GM18502 (cell line): ENCODE data around the gene CTNNBIP1.
"Not testable (repeated sequence)": the region's sequence is repeated elsewhere in the genome, so short reads cannot be mapped to it uniquely, and the experiment has no call there.

Source experiments
- ATAC-seq: cut with Tn5 transposase; IDR thresholded peaks from one replicate; pipeline ENCODE4 v1.9.1; 2021; ENCODE audit warnings: mild to moderate bottlenecking; ENCODE audit not compliant: unreplicated experiment, poor library complexity

The CTNNBIP1 gene, protein sequence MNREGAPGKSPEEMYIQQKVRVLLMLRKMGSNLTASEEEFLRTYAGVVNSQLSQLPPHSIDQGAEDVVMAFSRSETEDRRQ

DNA sequence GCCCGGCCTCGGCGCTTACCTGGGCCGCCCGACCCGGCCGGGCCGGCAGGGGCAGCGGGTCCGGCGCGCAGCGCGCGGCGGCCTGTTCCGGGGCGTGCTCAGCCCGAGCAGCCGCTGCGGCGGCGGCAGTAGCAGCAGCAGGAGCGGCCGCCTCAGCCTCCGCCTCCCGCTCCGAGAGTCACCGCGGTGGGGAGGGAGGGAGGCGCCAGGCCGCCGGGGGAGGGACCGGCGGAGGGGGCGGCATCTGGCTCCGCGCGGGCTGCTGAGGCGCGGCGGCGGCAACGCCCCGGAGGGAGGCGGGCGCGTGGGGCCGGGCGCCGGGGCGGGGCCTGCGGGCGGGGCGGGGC is at the start of gene CTNNBIP1:
TSS of gene CTNNBIP1 (minus strand) at position 194 of the 347 bp plus-strand sequence. CDS start 38,205 bp downstream, outside the sequence.
- ATAC-seq, result peak; percentile 79

DNA sequence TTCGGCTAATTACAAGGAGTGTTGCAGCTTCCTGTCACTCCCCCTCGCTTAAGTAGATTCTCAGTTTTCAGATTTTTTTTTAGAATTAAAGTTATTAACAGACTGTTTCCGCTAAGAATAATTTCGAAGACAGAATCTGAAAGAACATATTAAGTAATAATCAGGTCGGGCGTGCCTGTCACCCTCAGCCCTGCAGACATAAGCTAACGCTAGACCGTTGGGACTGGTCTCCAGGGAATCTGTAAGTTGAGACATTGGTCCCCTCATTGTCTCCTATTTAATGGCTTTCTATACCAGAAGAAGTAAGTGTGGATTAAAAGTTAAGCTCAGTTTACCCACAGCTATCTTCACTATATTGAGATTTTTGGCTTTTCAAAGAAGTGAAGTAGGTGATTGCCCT is 47.7 kb upstream of the CTNNBIP1 start:
- no peak for ATAC-seq

GRCh38 chr1:9946315-9946714 is 36.2 kb upstream of the CTNNBIP1 start:
- no peak for ATAC-seq

GRCh38 chr1:9942939-9943788 is 33.1 kb upstream of the CTNNBIP1 start, which contains the start of the genes LZIC and NMNAT1:
Gene LZIC (minus strand): TSS chr1:9943391. CDS start chr1:9936619, 6,772 bp downstream.
Gene NMNAT1 (plus strand): TSS chr1:9943475. CDS start chr1:9972074, 28,599 bp downstream.
- ATAC-seq, result peak; percentile 97

DNA sequence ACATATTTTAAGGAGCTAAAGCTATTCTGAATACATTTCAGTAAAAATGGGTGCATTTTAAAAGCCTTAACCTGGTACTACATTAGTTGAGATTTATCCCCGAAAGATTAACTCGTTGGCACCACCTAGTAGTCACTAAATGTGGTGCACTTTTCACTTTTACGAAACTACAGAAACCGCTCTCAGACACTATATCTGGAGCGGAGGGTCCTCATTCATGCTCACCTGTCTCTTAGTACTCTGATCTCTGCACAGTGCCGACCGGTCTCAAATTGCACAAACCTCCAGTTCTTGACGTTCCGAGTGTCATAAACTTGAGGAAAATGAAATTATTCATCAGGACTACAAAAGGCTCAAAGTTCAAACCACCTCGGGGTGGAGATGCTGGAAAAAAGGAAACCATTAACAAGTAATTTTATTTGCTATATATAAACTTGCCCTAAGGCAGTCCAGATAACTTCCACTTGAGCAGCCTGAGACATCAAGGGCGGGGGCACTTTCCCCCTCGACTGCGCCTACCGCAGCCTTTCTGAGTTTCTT is 32.4 kb upstream of the CTNNBIP1 start:
- peak; percentile 29 for ATAC-seq

DNA sequence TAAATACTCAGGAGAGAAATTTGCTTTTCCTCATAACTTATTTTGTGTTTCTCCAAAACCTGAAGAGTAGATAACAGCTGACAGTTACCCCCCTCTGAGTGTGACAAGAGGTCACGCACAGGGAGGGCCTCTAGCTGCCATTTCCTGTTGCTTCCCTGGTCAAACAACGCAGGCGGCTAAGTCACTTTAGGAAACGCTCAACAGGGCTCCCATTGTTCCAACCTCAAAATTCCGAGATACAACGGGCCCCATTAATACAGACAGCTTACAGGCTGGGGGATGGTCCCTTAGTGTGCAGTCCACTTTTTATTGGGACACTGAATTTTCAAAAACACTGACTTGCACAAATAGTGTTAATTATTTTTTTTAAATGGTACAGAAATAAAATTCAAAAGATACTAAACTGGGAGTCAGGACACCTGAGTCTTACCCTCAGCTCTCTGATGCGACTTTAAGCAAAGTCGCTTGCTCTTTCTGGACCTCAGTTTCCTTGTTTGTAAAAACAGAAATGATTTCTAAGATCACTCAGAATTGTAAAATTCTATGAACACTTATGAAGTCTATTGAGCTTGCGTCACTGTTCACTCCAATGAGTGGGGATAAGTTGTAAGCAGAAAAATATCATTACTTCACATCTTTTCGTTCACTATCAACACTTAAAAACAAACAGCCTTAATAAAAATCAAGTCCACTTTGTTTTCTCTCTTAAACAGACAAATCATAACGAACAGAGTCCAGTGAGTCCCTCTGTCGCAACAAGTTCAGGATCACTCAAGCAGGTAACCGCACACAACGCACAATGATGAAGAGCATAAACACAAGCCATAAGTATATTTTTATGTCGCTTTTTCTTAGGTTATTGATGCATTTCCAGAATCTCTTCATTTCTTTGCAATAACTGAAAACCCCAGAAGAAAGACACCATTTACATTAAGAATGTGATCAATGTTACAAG is 19.6 kb upstream of the CTNNBIP1 start:
- no peak for ATAC-seq

- no peak for ATAC-seq
These were observed 17.2 kb upstream of the CTNNBIP1 start for GRCh38 chr1:9927259-9927658.

- ATAC-seq, result no peak
These were observed 12.3 kb upstream of the CTNNBIP1 start for GRCh38 chr1:9922342-9922741.

- no peak for ATAC-seq
These were observed 10.5 kb upstream of the CTNNBIP1 start for GRCh38 chr1:9920606-9921005.

GRCh38 chr1:9917901-9918300 is 7.8 kb upstream of the CTNNBIP1 start:
- no peak for ATAC-seq

DNA sequence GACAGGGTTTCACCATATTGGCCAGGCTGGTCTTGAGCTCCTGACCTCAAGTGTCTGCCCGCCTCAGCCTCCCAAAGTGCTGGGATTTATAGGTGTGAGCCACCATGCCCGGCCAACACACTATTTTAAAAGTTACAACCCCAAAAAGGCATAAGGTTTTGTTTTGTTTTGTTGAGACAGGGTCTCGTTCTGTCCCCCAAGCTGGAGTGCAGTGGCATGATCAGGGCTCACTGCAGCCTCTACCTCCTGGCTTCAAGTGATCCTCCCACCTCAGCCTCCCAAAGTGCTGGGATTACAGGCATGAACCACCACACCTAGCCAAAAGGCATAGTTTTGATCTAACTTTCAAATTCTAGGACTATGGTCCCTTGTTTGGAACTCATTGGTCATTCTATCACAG is 7.4 kb upstream of the CTNNBIP1 start:
- ATAC-seq, result not testable (repeated sequence)

DNA sequence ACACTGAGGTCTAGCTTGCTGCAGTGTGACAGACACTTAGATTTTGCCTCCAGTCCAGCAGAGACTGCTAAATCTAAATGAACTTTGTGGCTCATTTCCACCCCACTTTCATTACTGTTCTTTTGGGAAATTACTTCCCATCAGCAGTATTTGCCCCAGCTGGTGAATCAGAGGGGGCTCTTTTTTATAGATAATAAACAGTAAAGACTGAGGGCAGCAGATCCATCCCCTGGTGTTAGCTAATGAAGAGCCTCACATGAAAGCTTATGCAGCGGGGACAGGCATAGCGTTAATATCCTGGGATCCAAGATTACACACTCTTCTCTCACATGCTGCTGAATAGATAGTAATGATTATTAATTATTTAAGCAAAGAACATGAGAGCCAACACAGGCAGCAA is 6.4 kb upstream of the CTNNBIP1 start:
- ATAC-seq, result no peak

- ATAC-seq, result no peak
These were observed 4.5 kb upstream of the CTNNBIP1 start for GRCh38 chr1:9914610-9914937.

- ATAC-seq, result no peak
These were observed 2.3 kb upstream of the CTNNBIP1 start for GRCh38 chr1:9912264-9912936.

GRCh38 chr1:9910423-9911178 is 532 bp upstream of the CTNNBIP1 start:
- ATAC-seq, result peak; percentile 93

- ATAC-seq, result peak; percentile 9
These were observed 629 bp downstream of the CTNNBIP1 start for GRCh38 chr1:9909234-9910046.

DNA sequence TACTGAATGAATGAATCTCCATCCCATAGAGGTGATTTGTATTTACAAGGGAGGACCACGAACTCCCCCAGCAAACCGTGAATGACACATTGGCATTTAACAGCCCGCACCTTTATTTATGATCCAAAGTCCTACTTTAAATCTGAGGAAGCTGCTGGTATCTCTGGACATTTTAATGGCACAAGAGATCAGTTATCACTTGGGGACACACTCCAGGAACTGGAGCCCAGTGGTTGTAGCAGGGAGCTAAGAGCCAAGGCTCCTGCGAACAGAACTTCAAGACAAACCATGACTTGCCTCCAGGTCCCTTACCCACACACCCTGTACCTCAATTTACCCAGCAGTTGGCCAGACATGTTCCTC is 1.2 kb downstream of the CTNNBIP1 start:
- no peak for ATAC-seq

DNA sequence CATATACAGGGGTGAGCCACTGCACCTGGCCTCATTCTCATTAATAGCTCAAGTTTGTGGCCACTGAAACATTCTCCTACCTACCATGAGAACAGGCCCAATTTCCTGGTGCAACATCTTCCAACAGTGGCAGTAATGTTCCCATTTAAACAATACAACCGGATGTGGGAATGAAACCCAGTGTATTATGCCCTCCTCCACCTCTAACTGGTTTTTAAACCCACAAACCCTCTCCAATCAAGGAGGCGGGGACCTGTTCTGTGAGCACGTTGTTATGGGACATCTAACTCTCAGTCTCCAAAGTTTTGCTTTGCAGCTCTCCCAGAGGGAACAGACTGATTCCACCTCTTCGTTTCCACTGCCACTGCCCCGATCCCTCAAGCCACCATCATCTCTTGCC is 2.6 kb downstream of the CTNNBIP1 start:
- ATAC-seq, result no peak

DNA sequence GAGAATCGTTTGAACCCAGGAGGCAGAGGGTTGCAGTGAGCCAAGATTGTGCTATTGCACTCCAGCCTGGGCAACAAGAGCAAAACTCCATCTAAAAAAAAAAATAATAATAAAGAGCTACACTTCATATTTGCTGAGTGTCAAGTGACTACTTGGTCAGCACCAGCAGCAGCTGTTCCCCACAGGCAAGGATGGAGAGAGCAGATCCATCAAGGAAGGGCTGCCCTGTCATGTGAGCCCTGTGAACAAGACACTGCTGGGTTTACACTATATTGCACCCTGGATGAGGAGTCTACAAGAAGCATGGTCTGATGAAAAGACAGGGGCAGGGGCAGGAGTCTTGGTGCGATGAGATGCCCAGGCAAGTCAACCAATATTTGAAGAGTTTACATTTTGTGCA is 3.6 kb downstream of the CTNNBIP1 start:
- ATAC-seq, result no peak
